GM18867 (cell line): Measurements from ENCODE around the gene CC2D1B.

ENCODE experiments used
- ATAC-seq: cut with Tn5 transposase; IDR thresholded peaks from one replicate; pipeline ENCODE4 v1.9.1; 2021; ENCODE audit warnings: mild to moderate bottlenecking, moderate library complexity; ENCODE audit not compliant: unreplicated experiment

The CC2D1B gene

DNA sequence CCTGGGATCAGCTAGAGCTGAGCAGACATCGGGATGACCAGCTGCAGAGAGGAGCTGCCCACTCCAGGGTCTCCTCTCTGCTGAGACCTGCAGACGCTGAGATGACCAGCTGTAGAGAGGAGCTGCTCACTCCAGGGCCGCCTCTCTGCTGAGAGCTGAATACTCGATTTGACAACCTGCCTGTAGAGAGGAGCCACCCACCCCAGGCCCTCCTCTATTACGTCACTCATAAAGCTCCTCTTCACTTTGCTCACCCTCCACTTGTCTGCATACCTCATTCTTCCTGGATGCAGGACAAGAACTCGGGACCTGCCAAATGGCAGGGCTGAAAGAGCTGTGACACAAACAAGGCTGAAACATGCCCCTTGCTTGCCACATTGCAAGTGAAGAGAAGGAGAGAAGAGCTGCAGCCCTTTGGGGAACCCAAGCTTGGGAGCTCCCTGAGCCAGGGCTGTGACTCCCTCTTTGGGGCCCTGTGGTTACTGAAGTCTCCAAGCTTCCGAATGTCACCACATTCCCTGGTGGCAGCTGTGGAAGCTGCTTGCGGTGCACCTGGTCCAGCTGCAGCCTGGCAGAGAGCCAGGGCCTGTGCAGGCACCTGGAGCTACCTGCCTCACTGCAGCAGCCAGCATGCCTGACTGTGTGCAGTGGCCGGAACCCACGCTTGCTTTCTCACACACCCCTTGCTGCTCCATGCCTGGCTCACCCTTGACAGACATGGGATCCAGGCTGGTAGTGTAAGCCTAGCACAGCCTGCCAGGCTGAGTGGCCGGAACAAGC lies 59.6 kb downstream of the CC2D1B start:
- no peak for ATAC-seq

DNA sequence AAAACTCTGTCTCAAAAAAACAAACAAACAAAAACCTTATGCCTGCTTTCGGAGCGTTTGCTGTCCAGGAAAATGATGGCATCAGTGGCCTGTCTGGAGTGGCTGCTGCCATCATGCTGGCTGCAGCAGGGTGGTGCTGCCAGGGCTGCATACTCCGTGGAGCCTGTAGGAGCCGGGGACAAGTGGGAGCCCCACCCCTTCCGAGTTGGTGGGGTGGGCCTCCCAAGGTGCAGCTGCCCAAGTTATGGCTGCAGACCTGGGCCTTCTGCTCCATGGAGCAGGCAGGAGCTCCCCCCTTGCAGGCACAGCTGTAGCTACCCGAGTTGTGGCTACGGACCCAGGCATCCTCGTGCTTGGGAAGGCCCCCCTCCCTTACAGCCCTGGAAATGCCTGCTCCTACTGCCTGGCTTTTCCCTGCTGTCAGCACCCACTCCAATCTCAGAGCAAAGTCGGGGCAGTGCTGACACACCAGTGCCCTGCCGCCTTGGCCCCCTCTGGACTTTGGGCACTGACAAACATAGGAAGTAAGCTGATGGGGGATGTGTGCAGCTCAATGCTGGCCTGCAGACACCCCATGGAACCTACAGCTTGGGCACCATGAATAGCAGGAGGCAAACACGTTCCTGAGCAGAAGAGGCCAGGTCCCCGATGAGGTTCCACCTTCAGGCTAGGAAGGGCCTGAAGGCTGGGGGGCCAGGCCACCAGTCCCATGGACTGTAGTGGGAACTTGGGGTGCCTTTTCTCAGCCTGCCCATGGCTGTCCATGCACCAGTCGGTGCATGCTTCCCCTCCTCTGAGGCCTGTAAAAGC lies 60.4 kb downstream of the CC2D1B start:
- no peak for ATAC-seq
